Eye (tissue), 1 donor: Measurements from ENCODE around the gene MIOS.

ENCODE experiments used
- DNase-seq: peaks from one replicate; pipeline ENCODE4 v3.0.0-alpha.2; 2015

The MIOS gene

DNA sequence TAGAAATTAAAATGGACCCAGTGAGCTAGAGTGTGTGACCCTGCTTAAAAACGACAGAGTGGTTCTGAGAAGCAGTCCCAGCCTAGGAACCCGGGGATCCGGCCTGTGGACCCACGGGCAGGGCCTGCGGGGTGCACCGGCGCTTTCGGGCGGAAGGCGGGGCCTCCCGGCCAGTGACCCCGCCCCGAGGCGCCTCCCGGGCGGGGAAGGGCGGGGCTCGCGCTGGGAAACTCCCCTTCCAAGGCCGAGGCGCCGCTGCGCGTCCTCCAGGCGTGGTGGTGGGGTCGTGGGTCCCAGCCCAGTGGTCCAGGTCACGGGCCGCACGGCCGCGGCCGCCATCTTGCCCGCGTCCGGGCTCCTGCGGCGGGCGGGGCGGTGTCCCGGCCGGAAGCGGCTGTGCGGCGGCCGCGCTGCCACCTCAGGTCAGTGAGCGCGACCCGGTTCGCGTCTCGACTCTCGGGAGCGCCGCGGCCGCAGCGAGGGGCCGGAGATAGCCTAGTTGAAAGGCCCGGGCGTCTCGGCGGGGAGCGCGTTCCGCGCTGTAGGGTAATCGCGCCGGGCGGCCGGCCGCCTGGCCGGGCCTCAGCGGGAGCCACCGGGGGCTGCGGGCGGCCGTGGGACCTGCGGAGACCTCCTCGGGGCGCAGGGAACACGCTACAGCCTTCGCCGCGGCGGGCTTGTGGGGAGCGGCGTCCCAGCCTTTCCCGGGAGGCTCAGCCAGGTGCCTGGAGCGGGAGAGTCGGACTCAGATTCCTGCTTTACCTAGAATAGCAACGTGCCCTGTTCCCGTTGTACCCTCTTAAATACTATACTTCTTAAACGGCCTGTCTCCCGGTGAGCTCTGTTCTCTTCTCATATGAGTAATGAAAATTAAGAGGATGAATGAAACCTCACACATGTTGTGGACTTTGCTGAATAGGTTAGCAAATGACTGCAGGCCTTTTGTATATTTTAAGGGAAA lies at the start of gene MIOS:
MIOS (plus strand) TSS at position 234 of the 961 bp plus-strand sequence. CDS start 5,592 bp downstream, outside the sequence.
- peak; percentile 90 for DNase-seq

DNA sequence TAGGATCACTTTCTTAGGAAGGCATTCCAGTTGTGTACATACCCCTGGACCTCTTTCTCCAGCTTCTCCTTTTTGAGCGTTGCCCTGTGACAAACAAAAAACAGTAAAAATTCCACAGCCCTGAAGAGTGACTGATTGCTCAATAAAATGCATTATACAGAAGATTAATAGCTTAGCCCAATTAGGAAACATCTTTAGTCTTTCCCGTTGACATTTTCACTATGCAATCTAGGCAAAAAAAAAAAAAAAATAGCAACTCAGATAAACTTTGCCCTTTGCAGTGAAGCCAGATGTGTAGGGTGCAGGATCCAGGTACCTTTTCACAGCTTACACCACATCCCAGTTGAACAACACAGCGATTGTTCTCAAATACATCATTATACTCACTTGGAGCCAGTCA lies 48.9 kb upstream of the MIOS start:
- no peak for DNase-seq

DNA sequence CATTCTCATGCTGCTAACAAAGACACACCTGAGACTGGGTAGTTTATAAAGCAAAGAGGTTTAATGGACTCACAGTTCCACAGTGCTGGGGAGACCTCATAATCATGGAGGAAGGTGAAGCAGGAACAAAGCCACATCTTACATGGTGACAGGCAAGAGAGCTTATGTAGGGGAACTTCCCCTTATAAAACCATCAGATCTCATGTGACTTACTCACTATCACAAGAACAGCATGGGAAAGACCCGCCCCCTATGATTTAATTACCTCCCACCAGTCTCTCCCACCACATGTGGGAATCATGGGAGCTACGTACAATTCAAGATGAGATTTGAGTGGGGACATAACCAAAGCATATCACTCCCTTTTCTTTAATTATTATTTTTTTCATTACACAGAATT lies 47.6 kb upstream of the MIOS start:
- DNase-seq = no peak

DNA sequence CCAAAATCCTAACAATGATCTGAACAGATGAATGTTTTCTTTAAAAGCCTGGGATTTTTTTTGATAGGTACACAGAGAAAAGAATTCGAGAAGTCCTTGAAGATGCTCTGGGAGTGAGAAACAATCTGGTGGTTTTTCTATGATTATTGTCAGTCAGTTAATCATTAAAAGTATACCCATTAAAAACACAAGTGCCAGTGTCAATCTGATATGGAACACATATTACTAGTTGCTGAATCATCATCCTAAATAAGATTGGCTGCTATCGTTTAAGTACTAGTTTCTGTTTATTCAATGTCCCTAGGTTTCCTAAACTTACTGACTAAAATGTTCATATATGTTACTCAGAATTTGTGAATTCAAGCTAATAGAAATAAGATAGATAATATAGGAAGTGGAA lies 47.2 kb upstream of the MIOS start:
- DNase-seq = no peak

DNA sequence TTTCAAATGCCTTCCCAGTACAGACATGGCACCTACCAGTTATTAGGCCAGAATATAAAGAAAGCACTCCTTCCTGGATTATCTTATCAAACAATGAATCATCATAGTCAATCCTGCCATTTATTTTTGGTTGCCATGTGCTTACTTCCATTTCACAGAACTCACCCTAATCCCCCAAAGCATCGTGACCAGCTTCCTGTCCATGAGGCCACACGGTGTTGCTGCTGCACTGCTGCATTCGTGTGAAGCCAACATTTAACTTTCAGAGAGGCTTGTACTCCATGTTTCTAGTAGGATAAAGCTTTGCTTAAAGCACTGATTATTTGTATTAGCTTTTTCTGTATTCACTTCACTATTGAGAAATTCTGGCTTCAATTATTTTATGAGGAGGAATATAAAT lies 45.4 kb upstream of the MIOS start:
- no peak for DNase-seq

DNA sequence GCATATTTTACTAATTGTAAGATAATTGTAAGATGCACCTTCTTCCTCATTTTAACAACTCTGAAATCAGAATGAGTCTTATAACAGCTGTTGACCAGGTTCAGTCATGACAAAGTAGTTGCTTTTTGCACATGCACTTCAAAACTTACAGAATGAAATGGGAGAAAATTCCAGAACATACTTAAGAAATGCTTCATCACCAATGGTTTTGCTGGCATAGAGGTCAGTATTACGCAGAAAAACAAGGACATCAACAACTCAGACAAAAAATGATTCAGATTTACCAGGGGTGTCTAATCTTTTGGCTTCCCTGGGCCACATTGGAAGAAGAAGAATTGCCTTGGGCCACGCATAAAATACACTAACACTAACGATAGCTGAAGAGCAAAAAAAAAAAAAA lies 44.3 kb upstream of the MIOS start:
- DNase-seq = no peak

DNA sequence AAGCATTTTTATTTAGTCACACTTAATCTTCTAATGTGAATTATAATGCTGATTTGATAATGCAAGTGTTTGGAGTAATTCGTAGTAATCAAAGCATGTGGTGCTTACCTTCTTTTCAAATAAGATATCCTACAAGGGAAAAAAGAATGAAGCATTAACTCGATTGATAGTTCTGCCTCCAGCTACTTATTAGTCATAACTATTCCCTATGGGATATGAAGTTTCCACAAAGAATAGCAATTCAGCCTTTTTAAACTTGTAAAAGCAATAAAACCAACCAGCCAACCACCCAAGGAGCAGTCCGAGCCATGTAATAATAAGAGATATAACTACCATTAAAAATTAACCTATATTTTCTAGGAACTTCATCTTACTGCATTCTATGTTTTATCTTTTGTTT lies 42.6 kb upstream of the MIOS start:
- no peak for DNase-seq

DNA sequence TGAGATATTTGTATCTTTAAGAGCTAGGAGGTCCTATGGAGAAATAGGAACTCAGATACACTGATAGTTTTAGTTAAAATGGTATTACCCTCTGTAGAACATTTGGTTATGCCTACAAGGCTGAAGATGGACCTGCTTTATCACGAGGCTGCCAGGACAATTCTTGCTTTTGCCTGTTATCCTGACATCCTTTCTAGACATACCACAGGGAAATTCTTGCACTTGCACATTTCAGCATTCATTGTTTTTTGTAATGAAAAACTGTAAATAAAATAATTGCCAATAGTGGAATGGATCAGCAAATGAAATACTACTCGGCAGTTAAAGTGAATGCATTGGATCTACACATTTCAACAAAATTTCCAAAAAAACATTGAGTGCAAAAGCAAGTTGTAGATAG lies 40.7 kb upstream of the MIOS start:
- no peak for DNase-seq

DNA sequence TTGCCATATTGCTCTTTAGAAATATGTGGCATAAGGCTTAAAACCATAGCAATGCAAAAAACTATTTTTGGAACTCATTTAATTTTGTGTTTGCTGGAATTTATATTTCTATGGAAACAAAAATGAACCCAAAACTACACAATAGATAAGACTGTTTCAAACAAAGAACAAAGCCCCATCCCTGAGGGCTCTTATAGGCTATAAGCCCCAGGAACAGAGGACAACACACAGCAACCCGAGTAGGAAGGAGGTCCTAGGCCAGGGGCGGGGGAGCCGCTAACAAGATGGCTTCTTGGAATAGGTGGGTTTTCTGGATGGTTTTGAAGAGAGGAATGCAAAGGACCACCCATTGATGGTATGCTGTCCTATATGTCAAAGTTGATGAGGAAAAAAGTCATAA lies 39.6 kb upstream of the MIOS start:
- DNase-seq = no peak

DNA sequence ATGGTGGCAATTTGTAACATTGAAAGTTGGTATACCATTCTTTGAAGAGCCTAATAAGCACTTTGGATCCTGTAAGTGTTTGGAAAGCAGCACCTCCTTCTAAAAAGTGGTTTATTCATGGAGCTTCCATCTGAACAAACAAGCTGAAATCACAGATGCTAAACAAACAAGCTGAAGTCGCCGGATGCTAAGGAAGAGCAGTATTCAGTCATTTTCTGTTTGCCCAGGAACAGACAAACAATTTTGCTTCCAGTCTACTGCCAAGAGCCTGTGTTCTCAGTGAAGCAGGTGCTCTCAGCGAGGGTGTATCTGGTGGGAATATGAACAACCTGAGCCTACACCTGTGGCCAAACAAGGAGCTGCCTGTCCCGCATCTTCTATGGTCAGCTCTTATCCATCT lies 37.4 kb upstream of the MIOS start:
- no peak for DNase-seq

DNA sequence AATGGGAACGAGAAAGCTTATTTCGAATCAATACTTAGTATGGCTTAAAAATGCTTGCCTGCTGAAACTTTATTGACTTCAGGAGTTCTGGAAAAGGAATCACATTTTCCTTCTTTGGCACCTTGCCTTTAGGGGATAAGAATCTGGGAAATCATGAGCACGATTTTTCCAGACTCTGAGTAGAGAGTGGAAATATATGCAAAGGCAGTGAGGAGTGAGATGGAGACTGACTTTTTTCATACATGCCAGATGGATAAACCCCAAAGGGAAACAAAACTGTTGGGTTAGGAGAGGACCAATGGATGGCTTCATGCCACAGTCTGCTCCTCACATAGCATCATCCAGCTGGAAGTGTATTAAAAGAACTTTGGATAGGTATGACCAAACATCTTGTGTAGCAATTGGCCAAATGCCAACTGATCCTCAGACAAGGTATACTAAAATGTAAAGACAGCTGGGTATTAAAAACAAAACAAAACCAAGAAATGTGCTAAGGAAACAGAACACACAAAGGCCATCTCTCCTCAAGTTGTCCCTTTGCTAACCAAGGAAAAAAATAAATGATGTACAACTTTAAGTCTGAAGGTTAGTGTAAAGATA lies 32.8 kb upstream of the MIOS start:
- no peak for DNase-seq

DNA sequence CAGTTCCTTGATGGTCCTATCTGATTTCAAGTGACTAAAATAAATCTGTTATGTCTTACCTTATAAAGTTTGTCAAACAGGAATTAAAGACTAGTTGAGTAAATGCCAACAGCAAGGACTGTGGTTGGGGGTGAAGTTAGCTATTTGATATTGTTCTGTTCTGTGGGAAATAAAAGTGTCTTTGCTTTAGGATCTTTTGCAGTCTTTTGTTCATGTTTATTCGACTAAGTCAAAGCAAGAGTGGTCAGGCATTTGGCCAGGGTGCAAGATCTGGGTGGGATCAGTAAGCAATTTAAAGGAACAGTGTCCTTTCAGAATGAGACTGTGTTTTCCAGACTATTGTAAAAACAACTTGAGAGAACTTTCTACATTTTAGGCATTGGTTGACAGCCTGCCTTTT lies 31.0 kb upstream of the MIOS start, which contains the start of gene COL28A1:
COL28A1 (minus strand) TSS at position 183 of the 400 bp plus-strand sequence. CDS start 2,998 bp downstream, outside the sequence.
- no peak for DNase-seq

DNA sequence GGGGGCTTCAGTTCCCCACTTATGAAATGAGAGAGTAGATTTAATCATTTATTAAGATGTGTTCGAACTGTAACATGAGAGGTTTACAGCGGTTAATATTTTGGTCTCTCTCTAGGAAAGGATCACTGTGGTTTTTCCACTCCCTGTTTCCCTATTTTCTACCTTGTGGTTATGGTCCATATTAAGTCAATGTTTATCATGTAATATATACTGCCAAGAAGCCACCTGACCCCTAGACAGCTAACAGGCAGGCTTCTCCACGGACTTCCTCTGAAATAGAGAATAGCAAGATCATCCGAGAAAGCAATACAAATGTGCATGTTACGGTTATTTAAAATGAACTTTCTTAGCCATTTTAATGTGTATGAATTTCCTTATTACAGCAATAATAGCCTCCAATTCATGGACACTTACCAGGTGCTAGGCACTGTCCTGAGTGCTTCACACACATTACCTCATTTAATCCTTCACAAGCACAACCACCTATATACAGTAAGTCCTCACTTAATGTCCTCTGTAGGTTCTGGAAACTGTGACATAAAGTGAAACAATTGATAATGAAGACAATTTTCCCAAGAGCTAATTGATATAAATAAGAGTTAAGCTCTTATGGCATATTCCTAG lies 30.2 kb upstream of the MIOS start:
- DNase-seq = no peak

DNA sequence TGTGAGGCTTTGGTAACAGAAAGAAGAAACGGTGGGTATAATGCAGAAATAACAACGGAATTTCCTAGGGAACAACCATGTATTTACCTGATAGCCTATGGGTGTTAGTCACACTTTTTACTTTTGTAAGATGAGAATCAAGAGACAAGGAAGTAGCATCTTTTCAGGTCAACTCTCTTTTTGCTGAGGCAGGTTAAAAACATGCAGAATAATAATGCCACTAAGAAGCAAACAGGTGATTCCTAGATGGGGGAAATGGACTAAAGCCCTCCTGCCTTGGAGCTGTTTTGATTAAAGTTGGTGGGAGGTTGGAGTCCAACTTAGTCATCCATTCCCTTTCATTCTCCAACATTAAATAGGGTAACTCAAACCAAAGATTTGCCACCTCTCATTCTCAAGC lies 29.0 kb upstream of the MIOS start:
- no peak for DNase-seq

DNA sequence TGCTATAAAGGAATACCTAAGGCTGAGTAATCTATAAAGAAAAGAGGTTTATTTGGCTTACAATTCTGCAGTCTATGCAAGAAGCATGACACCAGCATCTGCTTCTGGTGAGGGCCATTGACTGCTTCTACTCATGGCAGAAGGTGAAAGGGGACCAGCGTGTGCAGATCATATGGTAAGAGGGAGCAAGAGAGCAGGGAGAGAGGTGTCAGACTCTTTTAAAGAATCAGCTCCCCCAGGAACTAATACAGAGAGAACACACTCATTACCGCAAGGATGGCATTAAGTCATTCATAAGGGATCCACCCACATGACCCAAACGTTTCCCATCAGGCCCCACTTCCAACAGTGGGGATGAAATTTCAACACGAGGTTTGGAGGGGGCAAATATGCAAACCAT lies 27.5 kb upstream of the MIOS start:
- DNase-seq = no peak

DNA sequence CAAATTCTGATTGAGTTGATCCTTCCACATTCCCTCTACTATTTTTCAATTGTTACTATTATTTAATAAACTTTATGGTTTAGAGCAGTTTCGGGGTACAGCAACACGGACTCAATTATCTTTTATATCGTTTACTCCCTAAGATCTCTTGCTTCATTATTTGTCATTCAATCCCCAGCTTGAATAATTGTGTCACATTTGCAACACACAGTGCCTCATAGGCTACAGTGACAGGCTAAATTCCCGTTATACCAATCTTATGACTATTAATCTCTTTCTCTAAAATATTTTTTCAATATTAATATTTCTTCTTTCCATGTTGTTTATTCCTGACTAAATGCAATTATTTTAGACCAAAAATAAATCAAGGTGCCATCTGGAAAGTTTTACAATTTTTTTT lies 27.0 kb upstream of the MIOS start:
- no peak for DNase-seq

DNA sequence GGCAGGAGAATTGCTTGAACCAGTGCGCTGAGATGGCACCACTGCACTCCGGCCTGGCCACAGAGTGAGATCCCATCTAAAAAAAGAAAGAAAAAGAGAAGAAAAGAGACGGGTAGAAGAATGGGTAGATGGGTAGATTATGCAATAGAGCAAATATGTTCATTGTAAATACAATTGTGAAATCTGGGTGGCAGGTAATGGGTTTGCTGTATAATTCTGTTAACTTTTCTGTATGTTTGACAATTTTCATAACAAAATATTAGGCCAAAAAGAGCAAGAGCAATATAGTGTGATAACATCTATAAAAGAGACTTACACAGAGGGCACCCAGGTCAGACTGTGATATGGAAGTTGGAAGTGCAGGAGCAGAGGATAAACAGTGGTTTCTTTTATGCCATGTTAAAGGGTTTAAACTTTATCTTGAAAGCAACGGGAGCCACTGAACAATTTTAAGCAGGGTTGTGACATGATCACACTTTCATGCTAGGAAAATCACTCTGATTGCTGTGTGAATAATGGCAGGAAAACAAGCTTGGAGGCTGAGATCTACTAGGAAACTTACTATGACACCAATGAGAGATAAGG lies 24.3 kb upstream of the MIOS start:
- no peak for DNase-seq

DNA sequence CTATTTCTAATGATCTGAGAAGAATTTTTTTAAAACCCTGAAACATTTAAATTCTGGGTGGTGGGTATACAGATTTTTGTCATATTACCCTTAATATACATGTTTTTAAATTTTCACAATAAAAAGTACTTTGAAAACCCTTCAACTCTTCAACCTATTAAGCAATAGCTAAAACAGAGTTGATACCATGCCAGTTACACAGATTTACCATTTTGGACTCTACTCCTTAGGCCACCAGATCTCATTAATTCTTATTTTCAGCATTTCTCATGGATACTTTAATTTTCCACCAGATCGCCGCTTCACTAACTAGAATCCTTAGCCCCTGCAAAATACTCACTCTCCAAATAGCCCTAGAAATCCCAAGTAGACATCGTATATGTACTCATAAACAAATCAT lies 18.3 kb upstream of the MIOS start:
- no peak for DNase-seq

DNA sequence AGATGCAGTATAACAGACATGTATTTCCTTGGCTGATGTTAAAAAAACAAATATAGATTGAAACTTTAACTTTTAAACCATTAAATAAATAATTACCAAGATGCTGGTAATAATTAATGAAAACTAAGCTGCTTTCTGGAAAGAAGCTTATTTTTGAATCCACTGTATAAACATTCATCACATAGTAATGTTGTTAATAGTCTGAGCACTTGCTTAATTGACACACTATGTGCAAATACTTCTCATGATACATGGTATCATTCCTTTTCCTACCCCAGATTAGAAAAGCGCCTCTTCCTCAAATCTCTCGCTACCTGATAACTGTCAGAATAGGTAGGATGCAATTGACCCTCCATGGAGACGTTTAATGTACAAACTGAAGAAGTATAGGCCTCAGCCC lies 16.0 kb upstream of the MIOS start:
- no peak for DNase-seq

DNA sequence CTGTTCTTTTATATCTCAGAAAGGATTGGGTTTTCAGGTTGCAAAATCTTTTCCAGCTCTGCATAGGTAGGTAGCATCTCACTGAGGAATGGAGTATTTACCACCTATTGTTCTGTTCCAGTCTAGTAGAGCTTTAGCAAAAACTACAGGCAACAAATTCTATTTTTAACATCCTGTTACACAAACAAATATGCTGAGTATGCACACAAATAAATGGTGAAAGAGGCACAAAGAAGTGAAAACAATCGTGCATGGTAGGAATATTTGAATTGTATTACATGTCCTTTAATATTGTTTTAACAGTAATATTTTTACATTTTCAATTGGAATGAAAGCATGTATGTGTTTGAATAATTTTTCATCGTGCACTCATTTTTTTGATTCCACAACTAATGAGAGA lies 14.5 kb upstream of the MIOS start:
- no peak for DNase-seq

DNA sequence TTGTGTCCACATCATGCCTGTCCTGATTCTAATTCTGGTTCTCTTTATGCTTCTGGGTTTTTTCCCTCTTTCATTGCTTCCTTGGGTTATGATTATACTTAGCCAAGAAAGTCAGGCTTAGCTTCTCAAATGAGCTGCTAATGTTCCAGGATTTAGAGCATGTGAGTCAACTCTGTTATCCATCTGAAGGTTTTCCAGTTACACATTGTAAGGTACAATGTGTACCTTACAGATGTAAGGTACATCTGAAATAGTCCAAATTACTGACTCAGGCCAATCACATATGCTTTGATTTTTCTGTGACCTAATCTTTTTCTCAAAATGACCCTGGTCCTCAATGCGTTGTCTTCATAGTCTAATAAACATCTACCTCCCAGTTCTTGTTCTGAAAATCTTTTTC lies 13.3 kb upstream of the MIOS start:
- no peak for DNase-seq

DNA sequence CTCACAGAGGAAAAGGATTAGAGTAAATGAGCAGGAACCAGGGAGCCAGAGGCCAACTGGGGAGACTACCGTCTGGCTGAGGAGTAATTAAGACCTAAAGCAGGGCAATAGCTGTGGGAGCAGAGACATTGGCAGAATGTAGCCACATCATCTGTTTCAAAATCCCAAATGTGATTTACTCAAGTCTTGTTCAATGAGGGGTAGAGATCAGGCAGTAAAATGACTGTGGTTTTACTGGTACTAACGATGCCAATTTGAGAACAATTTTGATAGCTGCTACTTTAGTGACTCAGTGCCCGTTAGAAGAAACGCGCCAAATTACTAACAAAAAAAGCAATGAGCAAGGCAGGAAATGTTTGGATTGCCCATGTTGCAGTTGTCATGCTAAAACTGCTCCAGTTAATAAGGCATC lies 12.7 kb upstream of the MIOS start:
- DNase-seq = peak; percentile 34
